ENCODE data around the gene CAMK2D.

CAMK2D gene

GRCh38 chr4:113740857-113741379 is 20.6 kb downstream of the CAMK2D start:
- H3K9ac ChIP-seq (ENCODE audit: low read depth in 1 of 2, low read length in 2 of 2): no peak overlapping the region
- no peaks in the 10 kb centered on the region for H3K36me3 ChIP-seq (ENCODE audit: control insufficient read depth in 1 of 2, insufficient read depth in 2 of 2, low read length in 2 of 2)
- no peaks in the 10 kb centered on the region for H3K27me3 ChIP-seq (ENCODE audit: control insufficient read depth in 1 of 2, insufficient read depth in 2 of 2, low read length in 2 of 2)
- H3K4me3 ChIP-seq (ENCODE audit: low read depth in 1 of 2, low read length in 2 of 2): no peak overlapping the region
- no peak overlapping the region for H3K27ac ChIP-seq (ENCODE audit: low read depth, low read length)
- peaks cover 7 to 34% of the 10 kb centered on the region in 2 donors for H3K4me1 ChIP-seq (ENCODE audit: control insufficient read depth in 1 of 2, insufficient read depth in 2 of 2, low read length in 2 of 2)
- H3K9me3 ChIP-seq (ENCODE audit: control insufficient read depth in 1 of 2, low read length in 2 of 2): no peaks in the 10 kb centered on the region

GRCh38 chr4:113739197-113739596 is 22.3 kb downstream of the CAMK2D start:
- Histone ChIP-seq H3K36me3 (ENCODE audit: control insufficient read depth in 1 of 2, insufficient read depth in 2 of 2, low read length in 2 of 2) (no peaks in the 10 kb centered on the region), H3K4me3 (ENCODE audit: low read depth in 1 of 2, low read length in 2 of 2) (no peak overlapping the region), H3K27me3 (ENCODE audit: control insufficient read depth in 1 of 2, insufficient read depth in 2 of 2, low read length in 2 of 2) (no peaks in the 10 kb centered on the region), H3K27ac (ENCODE audit: low read depth, low read length) (no peak overlapping the region), H3K4me1 (ENCODE audit: control insufficient read depth in 1 of 2, insufficient read depth in 2 of 2, low read length in 2 of 2) (peaks cover 7 to 24% of the 10 kb centered on the region in 2 donors), H3K9me3 (ENCODE audit: control insufficient read depth in 1 of 2, low read length in 2 of 2) (no peaks in the 10 kb centered on the region), H3K9ac (ENCODE audit: low read depth in 1 of 2, low read length in 2 of 2) (no peak overlapping the region)

GRCh38 chr4:113738251-113738650 is 23.3 kb downstream of the CAMK2D start:
- Histone ChIP-seq H3K27ac (ENCODE audit: low read depth, low read length) (no peak overlapping the region), H3K4me1 (ENCODE audit: control insufficient read depth in 1 of 2, insufficient read depth in 2 of 2, low read length in 2 of 2) (peaks cover 7 to 17% of the 10 kb centered on the region in 2 donors)

GRCh38 chr4:113733685-113734084 is 27.9 kb downstream of the CAMK2D start:
- H3K4me1 ChIP-seq (ENCODE audit: control insufficient read depth in 1 of 2, insufficient read depth in 2 of 2, low read length in 2 of 2): no peaks in the 10 kb centered on the region
- H3K36me3 ChIP-seq (ENCODE audit: control insufficient read depth in 1 of 2, insufficient read depth in 2 of 2, low read length in 2 of 2): no peaks in the 10 kb centered on the region
- no peaks in the 10 kb centered on the region for H3K27me3 ChIP-seq (ENCODE audit: control insufficient read depth in 1 of 2, insufficient read depth in 2 of 2, low read length in 2 of 2)
- no peak overlapping the region for H3K9ac ChIP-seq (ENCODE audit: low read depth in 1 of 2, low read length in 2 of 2)
- H3K27ac ChIP-seq (ENCODE audit: low read depth, low read length): no peak overlapping the region
- no peak overlapping the region for H3K4me3 ChIP-seq (ENCODE audit: low read depth in 1 of 2, low read length in 2 of 2)
- H3K9me3 ChIP-seq (ENCODE audit: control insufficient read depth in 1 of 2, low read length in 2 of 2): no peaks in the 10 kb centered on the region

More at GRCh38 chr4:113738251-113738650, 23.3 kb downstream of the CAMK2D start:
- Histone ChIP-seq H3K27me3 (ENCODE audit: control insufficient read depth in 1 of 2, insufficient read depth in 2 of 2, low read length in 2 of 2) (no peaks in the 10 kb centered on the region), H3K36me3 (ENCODE audit: control insufficient read depth in 1 of 2, insufficient read depth in 2 of 2, low read length in 2 of 2) (no peaks in the 10 kb centered on the region), H3K9me3 (ENCODE audit: control insufficient read depth in 1 of 2, low read length in 2 of 2) (no peaks in the 10 kb centered on the region), H3K9ac (ENCODE audit: low read depth in 1 of 2, low read length in 2 of 2) (no peak overlapping the region), H3K4me3 (ENCODE audit: low read depth in 1 of 2, low read length in 2 of 2) (no peak overlapping the region)

GRCh38 chr4:113732967-113733527 is 28.5 kb downstream of the CAMK2D start:
- Histone ChIP-seq H3K9me3 (ENCODE audit: control insufficient read depth in 1 of 2, low read length in 2 of 2) (no peaks in the 10 kb centered on the region), H3K4me3 (ENCODE audit: low read depth in 1 of 2, low read length in 2 of 2) (no peak overlapping the region), H3K4me1 (ENCODE audit: control insufficient read depth in 1 of 2, insufficient read depth in 2 of 2, low read length in 2 of 2) (no peaks in the 10 kb centered on the region), H3K27ac (ENCODE audit: low read depth, low read length) (no peak overlapping the region), H3K27me3 (ENCODE audit: control insufficient read depth in 1 of 2, insufficient read depth in 2 of 2, low read length in 2 of 2) (no peaks in the 10 kb centered on the region), H3K9ac (ENCODE audit: low read depth in 1 of 2, low read length in 2 of 2) (no peak overlapping the region), H3K36me3 (ENCODE audit: control insufficient read depth in 1 of 2, insufficient read depth in 2 of 2, low read length in 2 of 2) (no peaks in the 10 kb centered on the region)

GRCh38 chr4:113730467-113731216 is 30.9 kb downstream of the CAMK2D start:
- Histone ChIP-seq H3K9ac (ENCODE audit: low read depth in 1 of 2, low read length in 2 of 2) (no peak overlapping the region), H3K9me3 (ENCODE audit: control insufficient read depth in 1 of 2, low read length in 2 of 2) (no peaks in the 10 kb centered on the region), H3K4me3 (ENCODE audit: low read depth in 1 of 2, low read length in 2 of 2) (no peak overlapping the region), H3K36me3 (ENCODE audit: control insufficient read depth in 1 of 2, insufficient read depth in 2 of 2, low read length in 2 of 2) (no peaks in the 10 kb centered on the region), H3K4me1 (ENCODE audit: control insufficient read depth in 1 of 2, insufficient read depth in 2 of 2, low read length in 2 of 2) (no peaks in the 10 kb centered on the region), H3K27ac (ENCODE audit: low read depth, low read length) (no peak overlapping the region), H3K27me3 (ENCODE audit: control insufficient read depth in 1 of 2, insufficient read depth in 2 of 2, low read length in 2 of 2) (no peaks in the 10 kb centered on the region)

GRCh38 chr4:113727802-113728201 is 33.7 kb downstream of the CAMK2D start:
- H3K27me3 ChIP-seq (ENCODE audit: control insufficient read depth in 1 of 2, insufficient read depth in 2 of 2, low read length in 2 of 2): no peaks in the 10 kb centered on the region
- H3K4me1 ChIP-seq (ENCODE audit: control insufficient read depth in 1 of 2, insufficient read depth in 2 of 2, low read length in 2 of 2): no peaks in the 10 kb centered on the region
- H3K36me3 ChIP-seq (ENCODE audit: control insufficient read depth in 1 of 2, insufficient read depth in 2 of 2, low read length in 2 of 2): no peaks in the 10 kb centered on the region
- H3K9me3 ChIP-seq (ENCODE audit: control insufficient read depth in 1 of 2, low read length in 2 of 2): no peaks in the 10 kb centered on the region
- H3K4me3 ChIP-seq (ENCODE audit: low read depth in 1 of 2, low read length in 2 of 2): no peak overlapping the region
- H3K27ac ChIP-seq (ENCODE audit: low read depth, low read length): no peak overlapping the region
- no peak overlapping the region for H3K9ac ChIP-seq (ENCODE audit: low read depth in 1 of 2, low read length in 2 of 2)

- Histone ChIP-seq H3K36me3 (ENCODE audit: control insufficient read depth in 1 of 2, insufficient read depth in 2 of 2, low read length in 2 of 2) (no peaks in the 10 kb centered on the region), H3K9me3 (ENCODE audit: control insufficient read depth in 1 of 2, low read length in 2 of 2) (no peaks in the 10 kb centered on the region), H3K4me3 (ENCODE audit: low read depth in 1 of 2, low read length in 2 of 2) (no peak overlapping the region), H3K4me1 (ENCODE audit: control insufficient read depth in 1 of 2, insufficient read depth in 2 of 2, low read length in 2 of 2) (no peaks in the 10 kb centered on the region), H3K27me3 (ENCODE audit: control insufficient read depth in 1 of 2, insufficient read depth in 2 of 2, low read length in 2 of 2) (no peaks in the 10 kb centered on the region), H3K27ac (ENCODE audit: low read depth, low read length) (no peak overlapping the region), H3K9ac (ENCODE audit: low read depth in 1 of 2, low read length in 2 of 2) (no peak overlapping the region)
These were observed 35.6 kb downstream of the CAMK2D start for GRCh38 chr4:113725963-113726362.

- Histone ChIP-seq H3K27ac (ENCODE audit: low read depth, low read length) (no peak overlapping the region), H3K36me3 (ENCODE audit: control insufficient read depth in 1 of 2, insufficient read depth in 2 of 2, low read length in 2 of 2) (no peaks in the 10 kb centered on the region), H3K9ac (ENCODE audit: low read depth in 1 of 2, low read length in 2 of 2) (no peak overlapping the region), H3K4me3 (ENCODE audit: low read depth in 1 of 2, low read length in 2 of 2) (no peak overlapping the region), H3K9me3 (ENCODE audit: control insufficient read depth in 1 of 2, low read length in 2 of 2) (no peaks in the 10 kb centered on the region), H3K4me1 (ENCODE audit: control insufficient read depth in 1 of 2, insufficient read depth in 2 of 2, low read length in 2 of 2) (peaks cover 0 to 7% of the 10 kb centered on the region in 2 donors), H3K27me3 (ENCODE audit: control insufficient read depth in 1 of 2, insufficient read depth in 2 of 2, low read length in 2 of 2) (no peaks in the 10 kb centered on the region)
These were observed 43.3 kb downstream of the CAMK2D start for GRCh38 chr4:113718252-113718651.

GRCh38 chr4:113711883-113712662 is 49.5 kb downstream of the CAMK2D start:
- no peaks in the 10 kb centered on the region for H3K36me3 ChIP-seq (ENCODE audit: control insufficient read depth in 1 of 2, insufficient read depth in 2 of 2, low read length in 2 of 2)
- no peaks in the 10 kb centered on the region for H3K9me3 ChIP-seq (ENCODE audit: control insufficient read depth in 1 of 2, low read length in 2 of 2)
- H3K9ac ChIP-seq (ENCODE audit: low read depth in 1 of 2, low read length in 2 of 2): no peak overlapping the region
- H3K4me3 ChIP-seq (ENCODE audit: low read depth in 1 of 2, low read length in 2 of 2): no peak overlapping the region
- no peaks in the 10 kb centered on the region for H3K27me3 ChIP-seq (ENCODE audit: control insufficient read depth in 1 of 2, insufficient read depth in 2 of 2, low read length in 2 of 2)
- H3K4me1 ChIP-seq (ENCODE audit: control insufficient read depth in 1 of 2, insufficient read depth in 2 of 2, low read length in 2 of 2): peaks cover 4 to 14% of the 10 kb centered on the region in 2 donors
- H3K27ac ChIP-seq (ENCODE audit: low read depth, low read length): no peak overlapping the region

All from duodenal mucosa (tissue), 2 donors.